ENCODE results near the gene RALGAPA2.

- no peak for TF ChIP-seq EZH2phosphoT487 (IDR thresholded peaks at IDR 0.05; ENCODE audit: insufficient read depth, low read depth)
- TF ChIP-seq EZH2 (IDR thresholded peaks at IDR 0.05; ENCODE audit: insufficient read depth, poor library complexity, severe bottlenecking), result no peak
Observed at GRCh38 chr20:20358801-20359200, 353.6 kb downstream of the RALGAPA2 start.

All from GM23248 (cell line).